H1 (cell line): Measurements from ENCODE around the gene IL2RA. TPM values are rescaled to one million over a fixed set of nuclear protein-coding genes. Genes with fewer than 3 reads are reported as not detected.

ENCODE experiments used
- ASH2L ChIP-seq: fragments of 200-600, 300-600 bp; sonication (generic); IDR thresholded peaks from one replicate; pipeline ENCODE4 v1.7.1; 2017; ENCODE audit warnings: low read length
- BCL11A ChIP-seq, 2 experiments: IDR thresholded peaks; one replicate each; pipeline ENCODE4 v1.6.1; 2011; ENCODE audit warnings: low read depth in 2 of 2, low read length in 2 of 2, mild to moderate bottlenecking in 2 of 2
- BRCA1 ChIP-seq: IDR thresholded peaks from 2 replicates; pipeline ENCODE4 v1.6.1; 2012; ENCODE audit warnings: low read depth, low read length, improper control_type of control experiment
- CBX8 ChIP-seq: fragments of 300-800, 300-1000 bp; sonication (generic); IDR thresholded peaks from 2 replicates; pipeline ENCODE4 v1.7.1; 2016; ENCODE audit warnings: low read depth, low read length, borderline replicate concordance
- CEBPB ChIP-seq: IDR thresholded peaks from 2 replicates; pipeline ENCODE4 v1.6.1; 2012; ENCODE audit warnings: low read depth, low read length
- CHD2 ChIP-seq: IDR thresholded peaks from 2 replicates; pipeline ENCODE4 v1.6.1; 2012; ENCODE audit warnings: low read length, improper control_type of control experiment
- CTCF ChIP-seq, 3 experiments: IDR thresholded peaks; 1 replicate in 2 of 3; 2 replicates in 1 of 3; pipeline versions ENCODE4 v1.5.1 to v1.6.1; 2011; ENCODE audit warnings: low read length in 3 of 3, mild to moderate bottlenecking in 3 of 3, inconsistent platforms in 2 of 3, low read depth in 1 of 3, moderate library complexity in 1 of 3; ENCODE audit not compliant: insufficient read depth in 1 of 3; ENCODE audit errors: control extremely low read depth in 1 of 3
- GABPA ChIP-seq: IDR thresholded peaks from 2 replicates; pipeline ENCODE4 v1.6.1; 2011; ENCODE audit warnings: mild to moderate bottlenecking, low read length, moderate library complexity, borderline replicate concordance; ENCODE audit not compliant: insufficient read depth
- HDAC6 ChIP-seq: IDR thresholded peaks from one replicate; pipeline ENCODE4 v1.7.1; 2012; ENCODE audit warnings: low read depth, mild to moderate bottlenecking, inconsistent platforms, low read length, moderate library complexity
- KDM5A ChIP-seq: fragments of 200-600 bp; IDR thresholded peaks from 2 replicates; pipeline ENCODE4 v1.7.1; 2012; ENCODE audit warnings: mild to moderate bottlenecking, low read length, inconsistent platforms, mixed read lengths
- NANOG ChIP-seq: IDR thresholded peaks from 2 replicates; pipeline ENCODE4 v1.6.1; 2011; ENCODE audit warnings: low read length, low read depth, mild to moderate bottlenecking, inconsistent platforms; ENCODE audit not compliant: insufficient read depth, poor library complexity, severe bottlenecking
- POLR2AphosphoS5 ChIP-seq: IDR thresholded peaks from 2 replicates; pipeline ENCODE4 v1.6.1; 2011; ENCODE audit warnings: low read depth, low read length
- RXRA ChIP-seq: IDR thresholded peaks from 2 replicates; pipeline ENCODE4 v1.6.1; 2011; ENCODE audit warnings: low read depth, mild to moderate bottlenecking, low read length, moderate library complexity; ENCODE audit not compliant: insufficient read depth
- SIN3A ChIP-seq, 2 experiments: IDR thresholded peaks in 1 of 2; conservative IDR thresholded peaks in 1 of 2; 2 replicates each; pipeline ENCODE4 v1.6.1; 2011 to 2012; ENCODE audit warnings: low read length in 2 of 2, improper control_type of control experiment in 1 of 2, low read depth in 1 of 2, mild to moderate bottlenecking in 1 of 2
- SUZ12 ChIP-seq: fragments of 200-600 bp; sonication (generic); IDR thresholded peaks from 2 replicates; pipeline ENCODE4 v1.6.1; 2012; ENCODE audit warnings: mild to moderate bottlenecking, inconsistent platforms, low read length, moderate library complexity, mixed read lengths
- TAF1 ChIP-seq: IDR thresholded peaks from 2 replicates; pipeline ENCODE4 v1.6.1; 2011; ENCODE audit warnings: mild to moderate bottlenecking, low read depth, low read length
- TAF7 ChIP-seq: optimal IDR thresholded peaks from 2 replicates; pipeline ENCODE3; 2011; ENCODE audit warnings: low read depth, mild to moderate bottlenecking, inconsistent platforms, low read length, moderate library complexity, borderline replicate concordance
- TBP ChIP-seq: IDR thresholded peaks from 2 replicates; pipeline ENCODE4 v1.6.1; 2011; ENCODE audit warnings: low read depth, low read length, improper control_type of control experiment
- TCF12 ChIP-seq: IDR thresholded peaks from 2 replicates; pipeline ENCODE4 v1.6.1; 2011; ENCODE audit warnings: low read depth, mild to moderate bottlenecking, low read length
- polyA plus RNA-seq, 7 experiments: library from polyadenylated mRNA; depleted of rRNA in 3 of 7; stranded (reverse) in 5 of 7; unstranded in 2 of 7; fragments of >200 nt in 5 of 7; fragments of 200-250 nt in 2 of 7; gene quantifications; 1 replicate in 5 of 7; 2 replicates in 1 of 7; 4 replicates in 1 of 7; pipeline versions ENCODE4 v1.2.1 to v1.2.3, GENCODE V29; 2011 to 2013; ENCODE audit warnings: missing spikeins in 2 of 7, mixed read lengths in 2 of 7
- total RNA-seq: library from RNA; stranded (reverse); fragmentation: NEBNext Ultra II Directional; extraction: Animal tissue kit (Norgen Biotek cat#: 25700); gene quantifications from 2 replicates; pipeline ENCODE4 v1.2.1, GENCODE V29; 2021
- TF ChIP-seq, protein P1 (sequence below): IDR thresholded peaks from 2 replicates; pipeline ENCODE4 v1.6.1; 2012; ENCODE audit warnings: low read length, inconsistent platforms

Gene IL2RA
- total and polyA plus RNA-seq, 2 of the 8 experiments (the other 6 are each of a cell fraction or from before 2014, with no cell fraction given): not detected

DNA sequence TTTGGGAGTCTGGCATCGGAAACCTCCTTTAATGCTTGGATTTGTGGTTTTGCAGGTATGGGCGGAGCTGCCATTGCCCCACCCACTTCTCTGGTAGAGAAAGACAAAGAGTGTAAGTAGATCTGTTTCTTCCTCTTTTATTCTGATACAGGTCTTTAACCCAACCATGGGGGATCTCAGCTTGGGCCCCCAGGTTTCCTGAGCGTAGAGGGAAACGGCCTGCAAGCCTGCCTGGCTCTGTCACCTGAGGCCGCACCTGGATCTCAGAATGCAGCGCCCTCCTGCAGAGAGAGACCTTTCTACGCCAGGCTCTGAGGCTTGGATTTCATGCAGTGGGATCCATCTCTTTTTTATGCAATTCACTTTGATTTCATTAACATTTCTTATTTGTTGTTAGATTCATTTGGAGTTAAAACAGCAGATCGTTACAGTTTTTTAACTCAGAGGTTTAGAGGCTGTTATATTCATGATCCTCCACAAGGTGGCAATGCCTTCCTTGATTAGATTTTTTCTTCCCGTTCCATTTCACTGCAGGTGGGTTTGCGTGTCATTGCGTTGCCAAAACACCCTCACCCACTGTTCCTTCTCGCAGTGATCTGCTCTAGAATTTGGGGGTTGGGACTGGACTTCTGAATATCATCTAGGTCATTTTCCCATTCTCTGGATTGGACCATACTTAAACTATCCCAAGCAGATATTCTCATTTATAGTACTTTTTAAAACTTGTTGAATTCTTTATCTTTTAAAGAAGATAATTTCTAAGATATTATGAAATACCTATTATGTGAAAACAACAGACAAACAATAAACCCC is 46.7 kb upstream of the IL2RA start (continued):
- no peak for TF ChIP-seq HDAC6
- no peak for TF ChIP-seq TAF7
- TF ChIP-seq CTCF (IDR thresholded peaks at IDR 0.05; ENCODE audit: control extremely low read depth in 1 of 3, insufficient read depth in 1 of 3, low read depth in 1 of 3, low read length in 3 of 3): peak in 2 of 3 experiments; percentile 47 to 57; a peak in 3 of 4 replicates
- TF ChIP-seq, protein P1, sequence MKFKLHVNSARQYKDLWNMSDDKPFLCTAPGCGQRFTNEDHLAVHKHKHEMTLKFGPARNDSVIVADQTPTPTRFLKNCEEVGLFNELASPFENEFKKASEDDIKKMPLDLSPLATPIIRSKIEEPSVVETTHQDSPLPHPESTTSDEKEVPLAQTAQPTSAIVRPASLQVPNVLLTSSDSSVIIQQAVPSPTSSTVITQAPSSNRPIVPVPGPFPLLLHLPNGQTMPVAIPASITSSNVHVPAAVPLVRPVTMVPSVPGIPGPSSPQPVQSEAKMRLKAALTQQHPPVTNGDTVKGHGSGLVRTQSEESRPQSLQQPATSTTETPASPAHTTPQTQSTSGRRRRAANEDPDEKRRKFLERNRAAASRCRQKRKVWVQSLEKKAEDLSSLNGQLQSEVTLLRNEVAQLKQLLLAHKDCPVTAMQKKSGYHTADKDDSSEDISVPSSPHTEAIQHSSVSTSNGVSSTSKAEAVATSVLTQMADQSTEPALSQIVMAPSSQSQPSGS: no peak
- peak; percentile 73; the same call in 1 of the 2 replicates for TF ChIP-seq POLR2AphosphoS5
- TF ChIP-seq TBP: no peak; the same call in 1 of the 2 replicates
- no peak for TF ChIP-seq CEBPB
- TF ChIP-seq ASH2L: peak; percentile 41
- no peak for TF ChIP-seq CHD2
- no peak for TF ChIP-seq TAF1
- TF ChIP-seq RXRA: no peak
- no peak for TF ChIP-seq BRCA1
- TF ChIP-seq BCL11A (IDR thresholded peaks at IDR 0.05; ENCODE audit: low read depth in 2 of 2, low read length in 2 of 2): no peak
- TF ChIP-seq KDM5A: no peak
- TF ChIP-seq TCF12: peak; percentile 79; the same call in 1 of the 2 replicates
- no peak for TF ChIP-seq GABPA
- no peak for TF ChIP-seq NANOG
- TF ChIP-seq SUZ12: no peak
- TF ChIP-seq CBX8: no peak
- TF ChIP-seq SIN3A (conservative IDR thresholded peaks at IDR 0.05 in 1 of 2, IDR thresholded peaks at IDR 0.05 in 1 of 2; ENCODE audit: low read depth in 1 of 2, low read length in 2 of 2): no peak
